DND-41 (cell line): ENCODE measurements around the gene DPY19L2.
"Not testable (repeated sequence)": the region's sequence is repeated elsewhere in the genome, so short reads cannot be mapped to it uniquely, and the experiment has no call there.

Source experiments
- EZH2 ChIP-seq: IDR thresholded peaks from 3 replicates; pipeline ENCODE4 v1.6.1; 2012; ENCODE audit warnings: borderline replicate concordance, low read depth, mild to moderate bottlenecking, moderate library complexity, low read length, inconsistent platforms; ENCODE audit not compliant: severe bottlenecking
- TF ChIP-seq, protein P1 (sequence below): IDR thresholded peaks from 2 replicates; pipeline ENCODE4 v1.5.1; 2012; ENCODE audit warnings: borderline replicate concordance, low read length, moderate library complexity, mild to moderate bottlenecking; ENCODE audit not compliant: poor library complexity, severe bottlenecking; ENCODE audit errors: extremely low read depth

GRCh38 chr12:63663005-63663404 is 5.3 kb downstream of the DPY19L2 start:
- TF ChIP-seq, protein P1, sequence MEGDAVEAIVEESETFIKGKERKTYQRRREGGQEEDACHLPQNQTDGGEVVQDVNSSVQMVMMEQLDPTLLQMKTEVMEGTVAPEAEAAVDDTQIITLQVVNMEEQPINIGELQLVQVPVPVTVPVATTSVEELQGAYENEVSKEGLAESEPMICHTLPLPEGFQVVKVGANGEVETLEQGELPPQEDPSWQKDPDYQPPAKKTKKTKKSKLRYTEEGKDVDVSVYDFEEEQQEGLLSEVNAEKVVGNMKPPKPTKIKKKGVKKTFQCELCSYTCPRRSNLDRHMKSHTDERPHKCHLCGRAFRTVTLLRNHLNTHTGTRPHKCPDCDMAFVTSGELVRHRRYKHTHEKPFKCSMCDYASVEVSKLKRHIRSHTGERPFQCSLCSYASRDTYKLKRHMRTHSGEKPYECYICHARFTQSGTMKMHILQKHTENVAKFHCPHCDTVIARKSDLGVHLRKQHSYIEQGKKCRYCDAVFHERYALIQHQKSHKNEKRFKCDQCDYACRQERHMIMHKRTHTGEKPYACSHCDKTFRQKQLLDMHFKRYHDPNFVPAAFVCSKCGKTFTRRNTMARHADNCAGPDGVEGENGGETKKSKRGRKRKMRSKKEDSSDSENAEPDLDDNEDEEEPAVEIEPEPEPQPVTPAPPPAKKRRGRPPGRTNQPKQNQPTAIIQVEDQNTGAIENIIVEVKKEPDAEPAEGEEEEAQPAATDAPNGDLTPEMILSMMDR, result not testable (repeated sequence)
- TF ChIP-seq EZH2, result not testable (repeated sequence)
